ENCODE measurements around the gene GNB1L.

Gene GNB1L

DNA sequence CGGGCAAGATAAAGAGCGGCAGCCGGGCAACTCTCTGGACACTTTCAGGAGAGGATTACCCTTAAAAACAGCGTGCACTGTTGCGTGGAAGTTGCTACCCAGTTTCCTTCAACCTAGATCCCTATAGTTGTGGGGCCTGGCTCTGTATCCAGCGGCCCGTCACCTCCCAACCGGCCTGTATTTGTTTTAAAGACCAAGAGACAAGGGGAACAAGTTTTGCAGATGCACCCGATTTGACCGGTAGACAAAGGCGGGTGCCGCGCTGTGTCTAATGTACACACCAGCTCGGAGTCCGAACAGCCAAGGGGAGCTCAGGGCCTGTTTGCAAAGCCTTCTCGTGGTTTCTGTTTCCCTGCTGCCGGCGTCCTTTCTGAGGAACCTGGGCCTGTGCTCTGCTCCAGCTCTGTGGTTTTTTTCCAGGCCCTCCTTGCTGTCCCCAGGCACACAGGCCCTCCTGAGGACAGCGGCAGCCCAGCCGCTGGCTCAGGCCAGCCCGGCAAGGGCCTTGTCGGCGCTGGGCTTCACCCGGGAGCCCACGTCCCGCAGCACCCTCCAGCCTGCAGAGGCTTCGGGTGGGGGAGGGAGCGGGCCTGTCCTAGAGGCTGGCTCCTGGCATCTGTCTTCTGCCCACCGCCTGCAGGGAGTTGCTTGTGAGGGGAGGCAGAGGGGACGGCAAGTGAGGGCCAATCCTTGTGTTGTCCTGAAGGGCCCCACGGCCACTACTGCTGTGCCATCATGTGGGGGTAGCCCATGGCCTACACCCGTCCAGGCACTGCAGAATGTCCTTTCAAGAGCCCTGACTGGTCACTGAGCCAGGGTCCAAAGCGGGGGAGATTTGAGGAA, 92.7 kb downstream of the GNB1L start:
- Mint-ChIP-seq H3K36me3 (peaks cover 4 to 8% of the 10 kb centered on the region in 2 donors), H3K27ac (peak overlapping the region; percentile 62), H3K9me3 (no peaks in the 10 kb centered on the region), H3K27me3 (peaks cover 68 to 85% of the 10 kb centered on the region in 2 donors), H3K4me1 (peaks cover 26 to 43% of the 10 kb centered on the region in 2 donors), H3K4me3 (peak overlapping the region; percentile 43 to 67)
- DNase-seq: no peak
- no peak for ATAC-seq (replicated peaks)

GRCh38 chr22:19760951-19761724, 93.5 kb downstream of the GNB1L start:
- peaks cover 30 to 45% of the 10 kb centered on the region in 2 donors for H3K4me1 Mint-ChIP-seq
- H3K9me3 Mint-ChIP-seq: no peaks in the 10 kb centered on the region
- peak overlapping the region; percentile 62 for H3K27ac Mint-ChIP-seq
- no peak for DNase-seq
- H3K4me3 Mint-ChIP-seq: peak overlapping the region; percentile 43 to 67
- peaks cover 71 to 87% of the 10 kb centered on the region in 2 donors for H3K27me3 Mint-ChIP-seq
- ATAC-seq (replicated peaks): no peak
- peaks cover 4 to 8% of the 10 kb centered on the region in 2 donors for H3K36me3 Mint-ChIP-seq

DNA sequence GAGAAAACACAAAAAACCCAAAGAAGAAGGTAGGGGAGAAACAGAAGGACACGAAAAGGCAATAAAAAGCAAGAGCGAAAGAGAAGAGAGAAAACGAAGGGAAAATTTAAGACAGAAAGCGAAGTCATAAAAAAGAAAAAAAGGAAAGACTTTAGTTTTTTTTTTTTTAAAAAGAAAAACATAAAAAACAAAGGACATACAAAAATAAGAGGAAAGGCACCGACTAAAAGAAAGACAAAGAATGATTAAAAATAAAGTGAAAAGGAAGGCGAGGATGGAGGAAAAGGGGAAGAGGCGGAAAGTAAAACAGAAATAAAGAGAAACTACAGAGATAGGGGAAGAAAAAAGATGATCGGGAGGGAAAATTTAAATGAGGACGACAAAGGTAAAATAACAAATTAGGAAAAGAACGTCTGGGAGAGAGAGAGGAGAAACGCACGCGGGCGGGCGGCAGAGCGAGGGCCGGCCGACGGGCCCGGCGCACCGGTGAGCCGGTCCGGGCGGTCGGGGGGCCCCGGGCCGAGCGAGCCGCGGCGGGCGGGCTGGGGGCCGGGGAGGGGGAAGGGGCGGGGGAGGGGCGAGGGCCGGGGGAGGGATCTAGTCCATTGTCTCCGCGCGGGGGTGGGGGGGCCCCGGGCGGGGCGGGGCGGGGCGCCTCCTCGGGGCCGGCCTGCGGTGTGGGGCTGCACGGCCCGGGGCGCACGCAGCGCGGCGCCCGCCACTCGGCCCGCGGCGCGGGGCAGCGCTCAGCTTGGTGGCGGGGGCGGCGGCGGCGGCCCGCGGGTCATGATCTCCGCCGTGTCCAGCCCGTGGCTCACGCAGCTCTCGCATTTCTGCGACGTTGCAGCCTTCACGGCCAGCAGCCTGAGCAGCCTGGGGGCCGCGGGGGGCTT, 94.4 kb downstream of the GNB1L start, which contains the start of gene TBX1:
TBX1 (plus strand) TSS at position 721 of the 893 bp plus-strand sequence; CDS start at position 787, 66 bp downstream.
- Mint-ChIP-seq H3K4me3 (peak within 1 kb of the TSS; percentile 86 to 89), H3K4me1 (peaks cover 35 to 52% of the 10 kb centered on the region in 2 donors), H3K9me3 (no peaks in the 10 kb centered on the region), H3K27ac (peak within 1 kb of the TSS; percentile 84), H3K36me3 (peaks cover 4 to 8% of the 10 kb centered on the region in 2 donors), H3K27me3 (peaks cover 73 to 89% of the 10 kb centered on the region in 2 donors)
- DNase-seq (no peak), ATAC-seq (replicated peaks) (no peak)

DNA sequence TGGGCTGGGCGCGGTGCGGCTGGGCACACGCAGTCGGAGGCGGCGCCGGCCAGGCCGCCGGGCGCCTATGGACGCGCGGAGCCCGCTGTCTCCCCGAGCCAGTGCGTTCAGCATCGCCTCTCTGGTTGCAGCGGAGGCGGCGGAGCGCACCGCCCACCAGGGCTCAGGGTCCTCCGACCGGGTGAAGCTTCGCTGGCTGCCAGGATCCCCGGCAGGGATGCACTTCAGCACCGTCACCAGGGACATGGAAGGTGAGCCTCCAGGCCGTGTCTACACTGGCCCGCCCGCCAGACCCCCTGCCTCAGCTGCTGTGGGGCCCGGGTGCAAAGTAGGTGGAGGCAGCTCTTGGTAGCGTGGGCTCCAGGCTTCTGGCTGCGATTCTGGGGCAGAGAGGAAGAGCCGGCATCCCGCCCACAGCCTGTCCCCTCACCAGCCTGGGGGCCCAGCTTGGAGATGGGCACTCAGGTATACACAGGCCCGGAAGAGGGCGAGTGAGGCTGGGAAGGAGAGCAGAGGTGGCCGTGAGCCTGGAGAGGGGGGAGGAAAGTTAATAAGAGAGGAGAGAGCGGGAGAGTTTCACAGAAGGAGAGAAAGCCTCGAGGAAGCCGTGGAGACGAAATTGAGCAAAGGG, 95.1 kb downstream of the GNB1L start:
- peaks cover 72 to 89% of the 10 kb centered on the region in 2 donors for H3K27me3 Mint-ChIP-seq
- H3K36me3 Mint-ChIP-seq: peaks cover 4 to 8% of the 10 kb centered on the region in 2 donors
- peak overlapping the region; percentile 84 for H3K27ac Mint-ChIP-seq
- H3K4me3 Mint-ChIP-seq: peak overlapping the region; percentile 86 to 89
- ATAC-seq (replicated peaks) (no peak), DNase-seq (no peak)
- no peaks in the 10 kb centered on the region for H3K9me3 Mint-ChIP-seq
- H3K4me1 Mint-ChIP-seq: peaks cover 35 to 60% of the 10 kb centered on the region in 2 donors

GRCh38 chr22:19758896-19759426, 95.7 kb downstream of the GNB1L start:
- ATAC-seq (replicated peaks) (no peak), DNase-seq (no peak)
- H3K4me3 Mint-ChIP-seq: peak overlapping the region in 1 of 2 donors; percentile 48
- H3K36me3 Mint-ChIP-seq: peaks cover 4 to 8% of the 10 kb centered on the region in 2 donors
- H3K9me3 Mint-ChIP-seq: no peaks in the 10 kb centered on the region
- H3K4me1 Mint-ChIP-seq: peaks cover 39 to 62% of the 10 kb centered on the region in 2 donors
- H3K27me3 Mint-ChIP-seq: peaks cover 72 to 89% of the 10 kb centered on the region in 2 donors
- no peak overlapping the region for H3K27ac Mint-ChIP-seq

DNA sequence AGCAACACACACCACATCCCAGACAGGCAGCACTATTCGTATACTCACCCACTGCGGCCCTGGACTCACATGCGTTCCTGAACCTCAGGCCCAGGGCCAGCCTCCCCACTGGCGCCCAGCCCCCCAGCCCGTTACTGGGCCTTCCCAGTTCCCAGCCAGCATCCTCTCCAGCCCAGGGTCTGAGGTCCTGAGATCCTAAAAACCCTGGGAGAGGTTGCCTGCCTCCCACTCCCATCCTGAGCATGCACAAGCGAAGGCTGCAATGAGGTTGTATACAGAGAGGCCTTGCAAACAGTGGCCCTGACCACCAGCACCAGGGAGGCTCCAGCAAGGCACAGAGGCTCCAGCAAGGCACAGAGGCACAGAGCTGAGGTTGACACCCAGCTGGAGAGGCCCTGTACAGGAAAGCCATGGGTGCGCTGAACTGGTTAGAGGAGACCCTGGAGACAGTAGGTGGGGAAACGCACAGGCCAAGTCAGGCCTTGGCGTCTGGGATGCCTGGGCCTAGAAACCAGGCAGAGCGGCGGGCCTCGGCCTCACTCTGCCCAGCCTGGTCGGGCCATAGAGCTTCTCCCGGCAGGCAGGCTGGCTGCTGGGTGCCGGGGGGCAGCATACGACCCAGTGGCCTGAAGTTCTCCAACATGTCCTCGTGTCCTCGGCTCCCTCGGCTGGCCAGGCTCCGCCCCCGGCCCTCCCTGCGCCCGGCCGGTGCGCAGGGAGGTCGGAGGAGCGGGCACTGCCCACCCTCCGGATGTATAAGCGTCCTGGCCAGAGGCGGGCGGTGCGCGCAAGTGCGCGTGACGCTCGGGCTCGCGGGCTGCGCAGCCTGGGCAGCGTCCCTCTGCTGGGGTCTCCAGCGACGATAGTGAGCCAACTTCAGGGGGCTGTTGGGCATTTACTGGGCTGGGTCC, 96.4 kb downstream of the GNB1L start:
- Mint-ChIP-seq H3K4me1 (peaks cover 39 to 62% of the 10 kb centered on the region in 2 donors), H3K4me3 (peak overlapping the region in 1 of 2 donors; percentile 59), H3K36me3 (peaks cover 4 to 8% of the 10 kb centered on the region in 2 donors), H3K27ac (no peak overlapping the region), H3K27me3 (peaks cover 72 to 89% of the 10 kb centered on the region in 2 donors), H3K9me3 (no peaks in the 10 kb centered on the region)
- no peak for DNase-seq
- ATAC-seq (replicated peaks): no peak

DNA sequence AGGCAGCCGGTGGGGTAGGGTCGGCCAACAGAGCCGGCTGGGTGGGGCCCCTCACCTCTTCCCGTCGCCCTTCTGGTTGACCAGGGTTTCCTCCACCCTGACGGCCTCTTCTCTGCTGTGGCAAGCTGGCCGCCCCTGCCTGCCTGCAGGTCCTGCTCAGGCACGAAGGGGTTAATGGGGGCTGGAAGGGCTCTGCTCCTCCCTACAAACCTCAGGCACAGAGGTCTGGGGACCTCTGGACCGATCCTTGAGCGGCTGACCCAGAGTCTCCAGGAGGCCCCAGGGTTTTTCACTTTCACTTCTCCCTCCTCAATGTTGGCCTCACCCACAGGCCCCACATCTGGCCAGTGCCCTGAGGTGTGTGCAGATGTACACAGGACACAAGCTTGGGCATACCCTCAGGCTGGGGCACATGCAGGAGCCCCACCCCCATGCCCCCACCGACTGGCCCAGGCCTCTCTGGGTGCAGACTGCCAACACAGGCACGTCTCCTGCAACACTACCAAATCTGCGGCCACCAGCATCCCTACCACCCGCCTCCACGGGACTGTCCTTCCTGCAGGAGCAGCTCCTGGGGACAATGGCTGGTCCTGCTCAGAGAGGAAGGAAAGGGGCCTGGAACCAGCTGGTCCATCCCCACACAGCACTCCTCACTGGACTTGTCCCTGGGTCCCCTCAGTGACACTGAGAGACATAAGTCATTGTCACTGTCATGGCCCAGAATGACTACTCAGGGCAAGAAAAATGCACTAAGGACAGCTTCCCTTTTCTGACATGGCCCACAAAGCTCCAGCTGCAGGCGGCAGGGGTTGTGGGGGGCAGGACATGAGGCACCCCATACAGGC, 97.3 kb downstream of the GNB1L start:
- H3K9me3 Mint-ChIP-seq: no peaks in the 10 kb centered on the region
- peaks cover 74 to 89% of the 10 kb centered on the region in 2 donors for H3K27me3 Mint-ChIP-seq
- peaks cover 4 to 8% of the 10 kb centered on the region in 2 donors for H3K36me3 Mint-ChIP-seq
- DNase-seq (no peak), ATAC-seq (replicated peaks) (peak; percentile 57 to 62)
- H3K27ac Mint-ChIP-seq: peak overlapping the region; percentile 47
- H3K4me3 Mint-ChIP-seq: peak overlapping the region; percentile 59 to 80
- H3K4me1 Mint-ChIP-seq: peaks cover 39 to 58% of the 10 kb centered on the region in 2 donors

DNA sequence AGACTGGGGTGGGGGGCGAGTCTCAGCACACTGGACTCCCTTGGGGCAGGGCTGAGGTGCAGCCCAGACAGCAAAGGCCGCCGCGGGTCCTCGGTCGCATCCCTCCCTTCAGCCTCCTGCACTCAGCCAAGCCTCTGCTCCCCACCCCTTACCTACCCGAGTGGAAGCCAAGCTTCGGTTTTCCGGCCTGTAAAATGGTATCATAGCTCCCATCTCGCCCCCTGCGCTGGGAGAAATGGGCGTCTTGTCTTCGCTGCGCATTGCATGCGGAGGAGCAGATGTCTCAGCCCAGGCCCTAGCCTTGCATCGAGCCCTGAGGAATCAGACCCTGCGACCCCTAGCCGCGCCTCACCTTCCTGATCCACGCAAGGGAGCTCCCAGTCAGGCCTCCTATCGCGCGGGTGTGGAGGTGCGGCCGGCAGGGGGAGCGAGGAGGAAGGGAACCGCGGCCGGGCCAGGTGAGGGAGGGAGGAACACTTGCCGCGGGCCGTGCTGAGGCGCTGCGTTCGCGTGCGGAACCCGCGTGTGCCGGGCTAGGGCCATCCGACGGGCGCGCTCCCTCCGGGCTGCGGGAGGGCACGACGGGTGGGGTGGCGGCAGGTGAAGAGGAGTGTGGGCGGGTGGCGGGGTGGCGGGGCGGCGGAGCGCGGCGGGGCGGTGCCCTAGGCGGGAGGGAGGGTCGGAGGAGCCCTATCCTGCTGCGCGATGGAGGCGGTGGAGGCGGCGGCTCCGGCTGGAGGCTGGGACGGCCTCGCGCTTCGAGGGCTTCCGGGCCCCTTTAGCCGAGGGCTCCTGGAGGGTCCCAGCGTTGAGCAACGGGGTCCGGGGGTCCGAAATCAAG, 98.2 kb downstream of the GNB1L start:
- Mint-ChIP-seq H3K4me1 (peaks cover 36 to 55% of the 10 kb centered on the region in 2 donors), H3K27me3 (peaks cover 73 to 89% of the 10 kb centered on the region in 2 donors)

GRCh38 chr22:19755722-19756287, 98.9 kb downstream of the GNB1L start:
- peaks cover 77 to 94% of the 10 kb centered on the region in 2 donors for H3K27me3 Mint-ChIP-seq
- peak overlapping the region; percentile 67 for H3K27ac Mint-ChIP-seq
- ATAC-seq (replicated peaks) (no peak), DNase-seq (no peak)
- no peaks in the 10 kb centered on the region for H3K9me3 Mint-ChIP-seq
- H3K4me1 Mint-ChIP-seq: peaks cover 36 to 55% of the 10 kb centered on the region in 2 donors
- peaks cover 4 to 8% of the 10 kb centered on the region in 2 donors for H3K36me3 Mint-ChIP-seq
- peak overlapping the region; percentile 51 to 57 for H3K4me3 Mint-ChIP-seq

More for the DNA sequence above, 98.2 kb downstream of the GNB1L start:
- peak overlapping the region; percentile 57 to 61 for H3K4me3 Mint-ChIP-seq
- no peak overlapping the region for H3K27ac Mint-ChIP-seq
- H3K36me3 Mint-ChIP-seq: peaks cover 4 to 8% of the 10 kb centered on the region in 2 donors
- H3K9me3 Mint-ChIP-seq: no peaks in the 10 kb centered on the region
- peak; percentile 53 to 58 for ATAC-seq (replicated peaks)
- peak; percentile 43 for DNase-seq

- no peaks in the 10 kb centered on the region for H3K9me3 Mint-ChIP-seq
- H3K27me3 Mint-ChIP-seq: peaks cover 76 to 93% of the 10 kb centered on the region in 2 donors
- peaks cover 3 to 6% of the 10 kb centered on the region in 2 donors for H3K36me3 Mint-ChIP-seq
- peak overlapping the region in 1 of 2 donors; percentile 29 for H3K4me3 Mint-ChIP-seq
- DNase-seq: no peak
- ATAC-seq (replicated peaks): no peak
- peaks cover 35 to 52% of the 10 kb centered on the region in 2 donors for H3K4me1 Mint-ChIP-seq
- no peak overlapping the region for H3K27ac Mint-ChIP-seq
Measured at GRCh38 chr22:19755145-19755710, 99.4 kb downstream of the GNB1L start.
